ENCODE measurements around the gene OASL. TPM values are rescaled to one million over a fixed set of nuclear protein-coding genes. Genes with fewer than 3 reads are reported as not detected.

OASL gene
- total and polyA plus RNA-seq, 2 of the 4 experiments (the other 2 are of a cell fraction), result under 0.01 to 0.05 TPM

DNA sequence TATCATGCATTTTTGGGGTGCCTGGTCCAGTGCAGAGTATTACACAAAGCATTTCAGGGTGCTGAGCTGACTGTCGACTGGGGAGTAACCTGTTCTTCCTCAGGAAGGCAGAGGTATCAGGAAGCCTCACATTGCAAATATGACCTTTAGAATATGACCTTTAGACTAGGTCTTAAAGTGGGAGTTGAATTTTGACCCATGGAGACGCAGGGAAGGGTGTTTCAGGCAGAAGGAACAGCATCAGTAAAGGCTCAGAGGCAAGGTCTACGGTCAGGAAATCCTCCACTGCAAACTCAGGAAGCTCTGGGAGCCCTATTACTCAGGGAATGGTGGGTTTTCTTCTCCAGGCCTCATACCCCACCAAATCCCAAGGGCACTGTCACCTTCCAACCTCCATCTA, 49.4 kb downstream of the OASL start:
- no peak overlapping the region for H4K5ac ChIP-seq (ENCODE audit: low read depth, low read length)
- no peak overlapping the region for H2BK15ac ChIP-seq (ENCODE audit: low read depth, low read length)
- CTCF ChIA-PET, result no interaction called here
- no peak overlapping the region for H3K18ac ChIP-seq (ENCODE audit: low read depth, low read length)
- H3K4me3 ChIP-seq (ENCODE audit: insufficient read depth, low read depth, low read length), result no peak overlapping the region
- H2BK5ac ChIP-seq (ENCODE audit: low read depth, low read length, poor library complexity, severe bottlenecking), result no peak overlapping the region
- dilution Hi-C loops (cut with HindIII; ENCODE audit: low sequenced_read_pairs, unreplicated experiment), result no loop called here
- H3K27ac ChIP-seq (ENCODE audit: insufficient read depth, low read length), result no peak overlapping the region
- POLR2A ChIA-PET (ENCODE audit: unreplicated experiment), result no interaction called here
- ATAC-seq (ENCODE audit: low read depth) (no peak), DNase-seq (no peak)
- H4K8ac ChIP-seq (ENCODE audit: low read depth in 2 of 2, low read length in 2 of 2), result no peak overlapping the region
- no CpG with 5 or more reads among the region's 3 CpGs for WGBS, 2 experiments (ENCODE audit: extremely low coverage in 2 of 2, insufficient read length in 1 of 2)
- no peaks in the 10 kb centered on the region for H3K9me1 ChIP-seq (ENCODE audit: insufficient read depth, low read length)
- intact Hi-C loops (cut with micrococcal nuclease), result no loop called here
- H3K79me1 ChIP-seq (ENCODE audit: low read depth in 1 of 2, low read length in 2 of 2), result no peaks in the 10 kb centered on the region
- no peak overlapping the region for H2AK9ac ChIP-seq (replicated peaks; ENCODE audit: low read depth, low read length, poor library complexity)
- H2AFZ ChIP-seq (replicated peaks; ENCODE audit: low read length, poor library complexity), result no peak overlapping the region
- H4K91ac ChIP-seq (ENCODE audit: insufficient read depth, low read depth, low read length), result no peak overlapping the region
- no peaks in the 10 kb centered on the region for H4K20me1 ChIP-seq (ENCODE audit: insufficient read depth, low read length)
- H2AK5ac ChIP-seq (ENCODE audit: low read depth, low read length), result no peak overlapping the region
- no peaks in the 10 kb centered on the region; the same call in 1 of the 2 replicates for H3K9me3 ChIP-seq (ENCODE audit: control insufficient read depth, insufficient read depth, low read length)
- H3K14ac ChIP-seq (replicated peaks; ENCODE audit: low read depth, low read length), result no peak overlapping the region
- TF ChIP-seq CHD1 (IDR thresholded peaks at IDR 0.05; ENCODE audit: low read depth, low read length) (no peak), RAD21 (IDR thresholded peaks at IDR 0.05; ENCODE audit: low read length) (no peak), POLR2A (IDR thresholded peaks at IDR 0.05; ENCODE audit: low read depth, low read length) (no peak), MXI1 (IDR thresholded peaks at IDR 0.05; ENCODE audit: borderline replicate concordance, low read depth, low read length) (no peak), MAFK (IDR thresholded peaks at IDR 0.05; ENCODE audit: low read depth, low read length) (no peak), CEBPB (IDR thresholded peaks at IDR 0.05; ENCODE audit: low read depth, low read length) (no peak), RCOR1 (IDR thresholded peaks at IDR 0.05; ENCODE audit: insufficient replicate concordance, low read length) (no peak), FOS (IDR thresholded peaks at IDR 0.05; ENCODE audit: low read depth, low read length) (no peak), BHLHE40 (IDR thresholded peaks at IDR 0.05; ENCODE audit: low read depth, low read length) (no peak), SMC3 (IDR thresholded peaks at IDR 0.05; ENCODE audit: low read depth, low read length) (no peak), MAZ (IDR thresholded peaks at IDR 0.05; ENCODE audit: borderline replicate concordance, low read depth, low read length) (no peak), RFX5 (IDR thresholded peaks at IDR 0.05; ENCODE audit: low read depth, low read length) (no peak)
- TF ChIP-seq, protein P1, sequence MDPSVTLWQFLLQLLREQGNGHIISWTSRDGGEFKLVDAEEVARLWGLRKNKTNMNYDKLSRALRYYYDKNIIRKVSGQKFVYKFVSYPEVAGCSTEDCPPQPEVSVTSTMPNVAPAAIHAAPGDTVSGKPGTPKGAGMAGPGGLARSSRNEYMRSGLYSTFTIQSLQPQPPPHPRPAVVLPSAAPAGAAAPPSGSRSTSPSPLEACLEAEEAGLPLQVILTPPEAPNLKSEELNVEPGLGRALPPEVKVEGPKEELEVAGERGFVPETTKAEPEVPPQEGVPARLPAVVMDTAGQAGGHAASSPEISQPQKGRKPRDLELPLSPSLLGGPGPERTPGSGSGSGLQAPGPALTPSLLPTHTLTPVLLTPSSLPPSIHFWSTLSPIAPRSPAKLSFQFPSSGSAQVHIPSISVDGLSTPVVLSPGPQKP (IDR thresholded peaks at IDR 0.05; ENCODE audit: borderline replicate concordance, low read depth, low read length), result no peak
- TF ChIP-seq, protein P2, sequence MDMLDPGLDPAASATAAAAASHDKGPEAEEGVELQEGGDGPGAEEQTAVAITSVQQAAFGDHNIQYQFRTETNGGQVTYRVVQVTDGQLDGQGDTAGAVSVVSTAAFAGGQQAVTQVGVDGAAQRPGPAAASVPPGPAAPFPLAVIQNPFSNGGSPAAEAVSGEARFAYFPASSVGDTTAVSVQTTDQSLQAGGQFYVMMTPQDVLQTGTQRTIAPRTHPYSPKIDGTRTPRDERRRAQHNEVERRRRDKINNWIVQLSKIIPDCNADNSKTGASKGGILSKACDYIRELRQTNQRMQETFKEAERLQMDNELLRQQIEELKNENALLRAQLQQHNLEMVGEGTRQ (IDR thresholded peaks at IDR 0.05; ENCODE audit: low read depth, low read length), result no peak
- TF ChIP-seq, protein P3, sequence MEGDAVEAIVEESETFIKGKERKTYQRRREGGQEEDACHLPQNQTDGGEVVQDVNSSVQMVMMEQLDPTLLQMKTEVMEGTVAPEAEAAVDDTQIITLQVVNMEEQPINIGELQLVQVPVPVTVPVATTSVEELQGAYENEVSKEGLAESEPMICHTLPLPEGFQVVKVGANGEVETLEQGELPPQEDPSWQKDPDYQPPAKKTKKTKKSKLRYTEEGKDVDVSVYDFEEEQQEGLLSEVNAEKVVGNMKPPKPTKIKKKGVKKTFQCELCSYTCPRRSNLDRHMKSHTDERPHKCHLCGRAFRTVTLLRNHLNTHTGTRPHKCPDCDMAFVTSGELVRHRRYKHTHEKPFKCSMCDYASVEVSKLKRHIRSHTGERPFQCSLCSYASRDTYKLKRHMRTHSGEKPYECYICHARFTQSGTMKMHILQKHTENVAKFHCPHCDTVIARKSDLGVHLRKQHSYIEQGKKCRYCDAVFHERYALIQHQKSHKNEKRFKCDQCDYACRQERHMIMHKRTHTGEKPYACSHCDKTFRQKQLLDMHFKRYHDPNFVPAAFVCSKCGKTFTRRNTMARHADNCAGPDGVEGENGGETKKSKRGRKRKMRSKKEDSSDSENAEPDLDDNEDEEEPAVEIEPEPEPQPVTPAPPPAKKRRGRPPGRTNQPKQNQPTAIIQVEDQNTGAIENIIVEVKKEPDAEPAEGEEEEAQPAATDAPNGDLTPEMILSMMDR (conservative IDR thresholded peaks at IDR 0.05; ENCODE audit: low read depth, low read length), result no peak
- in situ Hi-C loops (cut with MboI; ENCODE audit: low sequenced_read_pairs), result no loop called here
- no peak overlapping the region for H3K9ac ChIP-seq (ENCODE audit: low read depth, low read length)
- no peak overlapping the region for H2BK120ac ChIP-seq (ENCODE audit: low read depth, low read length)
- no peak overlapping the region for H3K56ac ChIP-seq (ENCODE audit: extremely low read depth, insufficient read depth, low read length)
- no peak overlapping the region for H3K4ac ChIP-seq (ENCODE audit: low read depth, low read length)
- H3K23ac ChIP-seq (ENCODE audit: low read depth, low read length), result no peak overlapping the region
- no peaks in the 10 kb centered on the region for H3K36me3 ChIP-seq (ENCODE audit: control insufficient read depth, insufficient read depth, low read length)
- no peaks in the 10 kb centered on the region for H3K4me1 ChIP-seq (ENCODE audit: control insufficient read depth, insufficient read depth, low read length)
- no TSS peak for BruUV-seq (replicated peaks)
- no peak overlapping the region for H3K4me2 ChIP-seq (ENCODE audit: low read depth, low read length)
- H2BK20ac ChIP-seq (ENCODE audit: low read depth, low read length), result no peak overlapping the region
- H3K27me3 ChIP-seq (ENCODE audit: control insufficient read depth, insufficient read depth, low read length), result peaks cover 14% of the 10 kb centered on the region; the same call in 1 of the 2 replicates

Measured in IMR-90 (cell line).